Glomerular visceral epithelial cell (primary cell): Measurements from ENCODE around the gene PHTF2.
"Not testable (repeated sequence)": the region's sequence is repeated elsewhere in the genome, so short reads cannot be mapped to it uniquely, and the experiment has no call there.

ENCODE experiments used
- DNase-seq: peaks from one replicate; pipeline ENCODE4 v3.0.0-alpha.2; 2016; ENCODE audit errors: extremely low spot score

The PHTF2 gene

DNA sequence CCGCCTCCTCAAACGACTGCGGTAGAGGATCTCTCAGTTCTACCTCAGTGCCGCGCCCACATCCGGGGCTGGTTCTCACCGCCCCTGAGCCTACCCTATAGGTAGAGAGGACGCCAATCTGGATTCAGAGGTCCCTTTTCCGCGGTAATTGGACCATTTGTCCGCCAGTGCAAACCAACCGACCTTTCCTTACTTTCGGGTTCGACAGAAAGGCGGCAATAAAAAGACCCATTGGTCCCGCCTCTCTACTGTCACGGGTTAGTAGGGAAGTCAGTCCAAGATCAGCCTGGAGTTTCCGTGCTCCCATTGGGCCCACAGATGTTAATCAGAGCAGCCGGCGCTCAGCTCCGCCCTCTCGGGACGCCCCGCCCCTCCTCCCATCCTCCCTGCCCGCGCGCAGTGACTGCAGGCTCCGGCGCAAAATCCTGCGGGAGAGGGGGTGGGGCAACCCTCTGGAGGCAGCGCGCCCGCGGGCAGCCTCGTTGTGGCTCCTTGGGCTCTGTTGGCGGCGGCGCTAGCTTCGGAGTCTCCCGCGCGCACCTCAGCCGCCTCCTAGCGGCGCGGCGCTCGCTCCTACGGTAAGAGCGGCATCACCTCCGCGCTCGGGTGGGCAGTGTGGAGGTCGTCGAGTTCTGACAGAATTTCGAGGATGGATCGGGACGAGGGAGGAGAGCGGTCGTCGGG, at the start of gene PHTF2, which contains the start of gene TMEM60:
Gene PHTF2, plus strand, starts transcription at position 380 of the 684 bp plus-strand sequence.
Gene TMEM60, minus strand, starts transcription at position 41 of the 684 bp plus-strand sequence. CDS start 4,061 bp downstream, outside the sequence.
- DNase-seq = peak; percentile 99

DNA sequence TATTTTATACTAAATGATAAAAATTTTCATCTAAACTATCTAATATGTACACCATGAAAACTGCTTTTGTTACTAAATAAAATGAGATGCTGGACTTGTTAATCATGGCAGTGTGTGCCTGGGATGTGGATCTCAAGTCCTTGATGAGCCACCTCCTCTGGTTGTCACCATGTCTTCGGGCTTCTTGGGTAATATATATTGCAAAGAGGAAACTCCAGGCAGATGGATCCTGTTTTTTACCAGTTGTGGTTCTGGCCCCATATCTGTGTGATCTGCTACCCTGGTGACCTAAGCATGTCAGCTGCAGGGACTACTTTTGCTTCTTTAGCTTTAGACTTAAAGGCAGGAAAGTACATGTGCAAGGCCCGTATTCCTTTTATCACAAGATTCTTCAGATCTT, 46.6 kb upstream of the PHTF2 start:
- no peak for DNase-seq

GRCh38 chr7:77753173-77753572, 45.4 kb upstream of the PHTF2 start:
- no peak for DNase-seq

- no peak for DNase-seq
Observed at GRCh38 chr7:77757589-77757988, 41.0 kb upstream of the PHTF2 start.

DNA sequence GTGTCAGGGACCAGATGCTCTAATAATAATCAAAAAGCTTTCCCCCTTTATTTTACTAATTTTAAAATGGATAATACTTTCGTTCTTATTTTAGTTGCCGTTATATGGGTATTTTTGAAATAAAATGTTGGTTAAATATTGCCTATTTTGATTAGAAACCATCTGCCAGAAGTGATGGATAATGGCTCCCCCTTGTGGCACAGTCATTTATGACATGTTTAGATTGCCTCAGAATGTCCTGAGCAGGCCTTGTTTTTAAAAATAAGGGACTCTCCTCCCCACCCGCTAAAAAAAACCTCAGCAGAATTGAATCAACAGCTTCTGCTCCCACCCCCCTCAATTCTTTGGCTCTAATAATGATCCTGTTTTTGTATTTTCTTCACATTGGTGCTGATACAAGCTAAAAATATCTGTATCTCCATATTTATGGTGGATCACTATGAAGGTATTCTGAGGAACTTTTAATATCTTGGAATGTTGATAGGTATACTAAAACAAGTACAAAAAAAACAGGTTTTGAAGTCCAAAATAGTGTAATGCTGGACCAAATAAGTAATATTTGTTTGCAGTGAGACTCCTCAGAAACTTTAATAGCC, 39.2 kb upstream of the PHTF2 start:
- peak; percentile 69 for DNase-seq

DNA sequence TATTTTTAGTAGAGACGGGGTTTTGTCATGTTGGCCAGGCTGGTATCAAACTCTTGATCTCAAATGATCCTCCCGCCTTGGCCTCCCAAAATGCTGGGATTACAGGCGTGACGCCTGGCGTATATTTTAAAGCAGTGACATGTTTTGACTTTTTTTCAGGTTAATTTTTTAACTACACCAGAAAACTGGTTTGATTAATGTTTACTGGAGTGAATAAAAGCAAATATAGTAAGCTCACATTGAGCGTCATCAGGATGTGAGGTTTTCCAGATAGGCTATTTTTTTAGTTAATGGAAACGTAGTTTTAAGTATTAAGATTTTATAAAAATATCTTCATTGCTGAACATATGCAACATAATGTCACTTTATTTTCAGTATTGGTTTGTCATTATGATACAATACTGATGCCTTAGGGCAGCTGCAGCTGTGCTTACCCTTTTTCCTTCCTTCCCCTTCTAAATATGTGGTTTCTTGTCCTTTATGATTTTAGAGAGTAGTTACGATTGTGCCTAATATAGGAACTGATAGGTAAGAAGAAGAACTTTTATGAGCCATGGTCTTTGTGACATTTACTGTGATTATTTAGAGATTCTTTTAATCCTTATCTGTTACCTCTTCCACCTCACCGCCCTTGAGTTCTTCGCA, 37.6 kb upstream of the PHTF2 start:
- no peak for DNase-seq

GRCh38 chr7:77765481-77765880, 33.1 kb upstream of the PHTF2 start:
- DNase-seq = no peak

- peak; percentile 15 for DNase-seq
Observed at GRCh38 chr7:77765906-77766800, 32.4 kb upstream of the PHTF2 start.

DNA sequence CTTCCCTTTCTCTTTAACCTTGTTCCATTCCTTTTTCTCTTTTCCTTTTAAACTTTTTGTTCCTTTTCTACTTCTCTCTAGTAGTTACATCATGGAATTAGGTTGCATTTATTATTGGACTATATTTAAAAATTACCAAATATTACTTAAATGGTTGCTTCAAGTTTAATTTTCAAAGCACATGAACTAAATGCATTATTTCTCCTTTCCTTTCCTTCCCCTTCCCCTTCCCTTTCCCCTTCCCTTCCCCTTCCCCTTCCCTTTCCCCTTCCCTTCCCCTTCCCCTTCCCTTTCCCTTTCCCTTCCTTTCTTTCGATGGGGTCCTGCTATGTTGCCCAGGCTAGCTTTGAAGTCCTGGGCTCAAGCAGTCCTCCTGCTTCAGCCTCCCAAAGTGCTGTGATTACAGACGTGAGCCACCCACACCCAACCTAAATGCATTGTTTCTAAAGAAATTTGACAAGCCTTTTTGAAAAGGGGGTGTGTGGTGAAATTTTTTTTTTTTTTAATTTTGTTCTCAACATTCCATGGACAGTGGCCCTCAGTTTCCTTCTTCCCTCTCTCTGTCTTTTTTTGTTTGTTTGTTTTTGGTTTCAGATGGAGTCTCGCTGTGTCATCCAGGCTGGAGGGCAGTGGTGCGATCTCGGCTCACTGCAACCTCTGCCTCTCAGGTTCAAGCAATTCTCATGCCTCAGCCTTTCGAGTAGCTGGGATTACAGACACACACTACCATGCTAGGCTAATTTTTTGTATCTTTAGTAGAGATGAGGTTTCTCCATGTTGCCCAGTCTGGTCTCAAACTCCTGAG, 31.6 kb upstream of the PHTF2 start:
- DNase-seq = no peak

DNA sequence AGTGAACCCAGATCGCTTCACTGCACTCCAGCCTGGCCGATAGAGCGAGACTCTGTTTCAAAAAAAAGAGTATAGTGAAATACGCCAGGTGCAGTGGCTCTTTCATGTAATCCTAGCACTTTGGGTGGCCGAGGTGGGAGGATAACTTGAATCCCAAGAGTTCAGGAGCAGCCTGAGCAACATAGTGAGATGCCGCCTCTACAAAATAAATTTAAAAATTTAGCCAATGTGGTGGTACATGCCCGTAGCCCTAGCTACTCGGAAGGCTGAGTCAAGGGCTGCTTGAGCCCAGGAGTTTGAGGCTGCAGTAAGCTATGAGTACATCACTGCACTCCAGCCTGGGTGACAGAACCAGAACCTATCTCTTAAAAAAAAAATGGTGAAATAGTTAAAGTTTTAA, 28.3 kb upstream of the PHTF2 start:
- DNase-seq = no peak

DNA sequence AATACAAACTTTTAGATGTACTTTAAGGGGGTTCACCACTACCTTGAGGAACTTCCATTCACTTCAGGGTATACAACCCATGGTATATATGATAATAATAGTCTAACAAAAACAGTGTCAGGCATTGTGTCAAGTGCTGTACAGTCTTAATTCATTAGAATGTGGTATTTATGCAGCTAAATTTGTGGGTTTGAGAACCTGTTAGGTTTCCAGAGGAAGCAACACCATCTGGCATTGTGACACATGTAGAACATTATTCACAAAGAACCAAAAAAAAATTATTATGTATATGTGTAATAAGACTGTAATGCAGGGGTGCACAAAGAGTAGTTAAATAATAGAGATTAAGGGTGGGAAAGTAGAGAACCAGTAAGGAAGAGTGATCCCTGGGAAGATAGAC, 26.7 kb upstream of the PHTF2 start:
- no peak for DNase-seq

DNA sequence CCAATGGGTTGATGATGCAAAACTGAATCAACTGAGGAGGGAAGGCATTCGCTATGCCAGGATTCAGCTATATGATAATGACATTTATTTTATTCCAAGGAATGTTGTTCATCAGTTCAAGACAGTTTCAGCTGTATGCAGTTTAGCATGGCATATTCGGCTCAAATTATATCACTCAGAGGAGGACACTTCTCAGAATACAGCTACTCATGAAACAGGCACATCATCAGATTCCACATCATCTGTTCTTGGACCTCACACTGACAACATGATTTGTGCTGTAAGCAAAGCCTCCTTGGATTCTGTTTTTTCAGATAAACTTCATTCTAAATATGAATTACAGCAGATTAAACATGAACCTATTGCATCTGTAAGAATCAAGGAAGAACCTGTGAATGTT, 20.0 kb upstream of the PHTF2 start:
- no peak for DNase-seq

GRCh38 chr7:77782383-77782782, 16.2 kb upstream of the PHTF2 start:
- no peak for DNase-seq

DNA sequence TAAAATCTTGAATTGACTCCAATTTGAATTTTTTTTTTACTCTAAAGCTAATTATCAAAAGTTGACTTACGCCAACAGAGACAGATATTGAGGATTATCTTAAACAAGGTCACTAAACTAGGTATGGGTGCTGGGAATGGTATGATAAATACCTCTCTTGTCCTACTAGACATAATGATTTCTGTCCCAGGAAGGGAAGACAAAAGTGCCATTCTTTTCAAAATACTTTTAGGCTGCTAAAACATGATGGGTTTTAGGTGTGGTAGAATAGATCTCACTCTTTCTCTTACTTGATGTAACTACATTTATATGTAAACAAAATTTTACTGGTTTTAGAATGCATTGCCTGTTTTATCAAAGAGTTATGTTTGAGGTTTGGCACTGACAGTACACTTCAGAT, 15.5 kb upstream of the PHTF2 start:
- no peak for DNase-seq

DNA sequence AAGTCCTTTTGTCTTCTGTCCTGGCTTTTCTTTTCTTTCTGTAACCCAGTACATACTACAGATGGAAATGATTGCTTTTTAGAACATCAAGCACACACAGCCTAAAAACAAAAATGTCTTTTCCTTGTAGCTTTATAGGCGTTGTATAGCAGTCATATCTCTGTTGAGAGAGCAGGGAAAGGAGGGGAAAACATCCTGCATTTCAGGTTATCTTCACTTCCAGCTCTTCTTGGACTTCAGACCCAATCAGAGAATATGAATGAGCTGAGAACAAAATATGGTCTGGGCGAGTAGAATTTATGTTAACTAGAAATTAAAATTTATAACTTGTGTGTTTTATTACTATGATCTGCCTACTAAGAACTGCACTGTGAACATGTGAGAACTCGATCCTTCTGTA, 15.0 kb upstream of the PHTF2 start:
- DNase-seq = no peak

DNA sequence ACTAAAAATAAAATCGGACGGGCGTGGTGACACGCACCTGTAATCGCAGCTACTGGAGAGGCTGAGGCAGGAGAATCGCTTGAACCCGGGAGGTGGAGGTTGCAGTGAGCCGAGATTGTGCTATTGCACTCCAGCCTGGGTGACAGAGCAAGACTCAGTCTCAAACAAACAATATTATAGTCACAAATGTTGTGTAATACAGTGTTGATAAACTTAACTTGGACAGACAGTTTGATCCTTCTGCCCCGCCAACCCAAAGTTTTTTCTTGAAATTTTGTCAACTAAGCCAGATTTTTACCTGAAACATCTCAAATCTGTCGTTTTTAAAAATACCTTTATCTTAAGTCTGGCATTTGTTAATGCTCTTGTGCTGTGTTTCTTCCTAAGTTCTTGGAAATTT, 14.1 kb upstream of the PHTF2 start:
- DNase-seq = not testable (repeated sequence)

DNA sequence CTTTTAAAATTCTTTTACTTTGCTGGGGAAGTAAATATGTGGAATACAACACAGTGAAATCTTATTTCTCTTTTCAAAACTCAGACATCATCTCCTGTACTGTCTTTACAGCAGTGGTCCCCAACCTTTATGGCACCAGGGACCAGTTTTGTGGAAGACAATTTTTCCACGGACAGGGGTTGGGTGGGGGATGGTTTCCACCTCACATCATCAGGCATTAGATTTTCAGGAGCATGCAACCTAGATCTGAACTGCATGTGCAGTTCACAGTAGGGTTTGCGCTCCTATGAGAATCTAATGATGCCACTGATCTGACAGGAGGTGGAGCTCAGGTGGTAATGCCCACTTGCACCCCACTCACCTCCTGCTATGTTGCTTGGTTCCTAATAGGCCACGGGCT, 12.6 kb upstream of the PHTF2 start:
- no peak for DNase-seq

DNA sequence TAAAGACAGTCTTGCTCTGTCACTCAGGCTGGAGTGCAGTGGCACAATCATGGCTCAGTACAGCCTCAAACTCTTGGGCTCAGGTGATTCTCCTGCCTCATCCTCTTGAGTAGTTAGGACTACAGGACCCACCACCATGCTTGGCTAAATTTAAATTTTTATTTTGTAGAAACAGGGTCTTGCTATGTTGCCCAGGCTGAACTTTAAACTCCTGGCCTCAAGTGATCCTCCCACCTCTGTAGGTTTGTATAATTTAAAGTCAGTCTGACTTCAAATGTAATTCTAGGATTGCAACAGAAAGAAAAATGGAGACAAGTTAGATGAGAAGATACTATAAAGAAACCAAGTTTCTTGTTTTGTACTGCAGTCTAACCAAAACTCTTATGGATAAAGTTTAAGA, 11.8 kb upstream of the PHTF2 start:
- DNase-seq = no peak

GRCh38 chr7:77788327-77788902, 10.2 kb upstream of the PHTF2 start:
- DNase-seq = no peak

- no peak for DNase-seq
Observed at GRCh38 chr7:77791336-77791735, 7.2 kb upstream of the PHTF2 start.

- no peak for DNase-seq
Observed at GRCh38 chr7:77791956-77792355, 6.6 kb upstream of the PHTF2 start.
